ENCODE results near the gene ASAP3. TPM values are rescaled to one million over a fixed set of nuclear protein-coding genes. Genes with fewer than 3 reads are reported as not detected.
A peak's percentile ranks its signal among the peaks of the same experiment; 100 is the strongest.

ASAP3 gene
- total and polyA plus RNA-seq, 2 of the 4 experiments (the other 2 are of a cell fraction), result 18.6 to 18.8 TPM

DNA sequence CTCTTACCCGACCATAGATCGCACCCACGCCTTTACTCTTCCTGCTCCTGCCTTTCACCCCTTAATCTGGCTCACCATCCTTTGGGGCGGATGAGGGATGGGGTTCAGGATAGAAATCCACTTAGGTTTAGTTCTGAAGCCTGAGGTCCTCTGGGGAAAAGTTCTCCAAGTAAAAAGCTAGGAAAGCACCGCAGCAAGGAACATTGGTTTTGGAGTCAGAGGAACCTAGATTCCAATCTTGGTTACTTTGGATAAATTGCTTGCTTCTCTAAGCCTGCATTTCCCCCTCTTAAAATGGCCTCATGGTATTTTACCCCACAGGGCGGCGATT, 988 bp upstream of the ASAP3 start:
- Histone ChIP-seq H2BK120ac (ENCODE audit: low read depth, low read length) (peak overlapping the region; percentile 47; the same call in 1 of the 2 replicates), H3K4ac (ENCODE audit: low read depth, low read length) (peak overlapping the region; percentile 68), H3K14ac (replicated peaks; ENCODE audit: low read depth, low read length) (peak overlapping the region; percentile 64; the same call in 1 of the 2 replicates), H4K8ac (ENCODE audit: low read depth in 2 of 2, low read length in 2 of 2) (peak overlapping the region in 1 of 2 experiments; percentile 79; a peak in 3 of 4 replicates), H3K23ac (ENCODE audit: low read depth, low read length) (peak overlapping the region; percentile 51; the same call in 1 of the 2 replicates), H2AK5ac (ENCODE audit: low read depth, low read length) (0 out of 2 replicates have a peak overlapping the region, but pooled peaks have one; percentile 55), H3K4me3 (ENCODE audit: insufficient read depth, low read depth, low read length) (peak overlapping the region; percentile 84), H3K9me1 (ENCODE audit: insufficient read depth, low read length) (peaks cover 8% of the 10 kb centered on the region), H4K20me1 (ENCODE audit: insufficient read depth, low read length) (no peaks in the 10 kb centered on the region; the same call in 1 of the 2 replicates), H3K56ac (ENCODE audit: extremely low read depth, insufficient read depth, low read length) (no peak overlapping the region), H3K18ac (ENCODE audit: low read depth, low read length) (peak overlapping the region; percentile 7), H3K36me3 (ENCODE audit: control insufficient read depth, insufficient read depth, low read length) (no peaks in the 10 kb centered on the region), H3K79me1 (ENCODE audit: low read depth in 1 of 2, low read length in 2 of 2) (peaks cover 10 to 34% of the 10 kb centered on the region in 2 experiments; a peak in 3 of 4 replicates), H3K9ac (ENCODE audit: low read depth, low read length) (peak overlapping the region; percentile 24; the same call in 1 of the 2 replicates), H2BK5ac (ENCODE audit: low read depth, low read length, poor library complexity, severe bottlenecking) (no peak overlapping the region), H3K9me3 (ENCODE audit: control insufficient read depth, insufficient read depth, low read length) (no peaks in the 10 kb centered on the region), H3K4me2 (ENCODE audit: low read depth, low read length) (peak overlapping the region; percentile 73), H2AK9ac (replicated peaks; ENCODE audit: low read depth, low read length, poor library complexity) (peak overlapping the region; percentile 44), H3K27me3 (ENCODE audit: control insufficient read depth, insufficient read depth, low read length) (peaks cover 8% of the 10 kb centered on the region), H2AFZ (replicated peaks; ENCODE audit: low read length, poor library complexity) (peak overlapping the region; percentile 99), H4K5ac (ENCODE audit: low read depth, low read length) (peak overlapping the region; percentile 26), H2BK20ac (ENCODE audit: low read depth, low read length) (no peak overlapping the region), H3K4me1 (ENCODE audit: control insufficient read depth, insufficient read depth, low read length) (peaks cover 8% of the 10 kb centered on the region; the same call in 1 of the 2 replicates), H2BK15ac (ENCODE audit: low read depth, low read length) (no peak overlapping the region), H3K27ac (ENCODE audit: insufficient read depth, low read length) (peak overlapping the region; percentile 6; the same call in 1 of the 2 replicates), H4K91ac (ENCODE audit: insufficient read depth, low read depth, low read length) (peak overlapping the region; percentile 57; the same call in 1 of the 2 replicates)
- dilution Hi-C loops (cut with HindIII; ENCODE audit: low sequenced_read_pairs, unreplicated experiment), result no loop called here
- 100% methylated on average over 2 of the region's 7 CpGs; no CpG with 5 or more reads in 1 of the 2 experiments for WGBS, 2 experiments (ENCODE audit: extremely low coverage in 2 of 2, insufficient read length in 1 of 2)
- BruUV-seq (replicated peaks), result no TSS peak
- CTCF ChIA-PET, result interaction anchor here (1.8 kb wide), 1 partner anchor 12 kb away, joined by 9 read pairs; no protein-coding TSS in a partner anchor
- DNase-seq (no peak), ATAC-seq (ENCODE audit: low read depth) (no peak)
- POLR2A ChIA-PET (ENCODE audit: unreplicated experiment), result interaction anchor here (1.0 kb wide), 1 partner anchor 9 kb away, joined by 3 read pairs; no protein-coding TSS in a partner anchor
- intact Hi-C loops (cut with micrococcal nuclease), result no loop called here
- in situ Hi-C loops (cut with MboI; ENCODE audit: low sequenced_read_pairs), result no loop called here
- TF ChIP-seq MAFK (IDR thresholded peaks at IDR 0.05; ENCODE audit: low read depth, low read length), result no peak
- TF ChIP-seq CEBPB (IDR thresholded peaks at IDR 0.05; ENCODE audit: low read depth, low read length), result no peak
- no peak for TF ChIP-seq CHD1 (IDR thresholded peaks at IDR 0.05; ENCODE audit: low read depth, low read length)
- TF ChIP-seq, protein P1, sequence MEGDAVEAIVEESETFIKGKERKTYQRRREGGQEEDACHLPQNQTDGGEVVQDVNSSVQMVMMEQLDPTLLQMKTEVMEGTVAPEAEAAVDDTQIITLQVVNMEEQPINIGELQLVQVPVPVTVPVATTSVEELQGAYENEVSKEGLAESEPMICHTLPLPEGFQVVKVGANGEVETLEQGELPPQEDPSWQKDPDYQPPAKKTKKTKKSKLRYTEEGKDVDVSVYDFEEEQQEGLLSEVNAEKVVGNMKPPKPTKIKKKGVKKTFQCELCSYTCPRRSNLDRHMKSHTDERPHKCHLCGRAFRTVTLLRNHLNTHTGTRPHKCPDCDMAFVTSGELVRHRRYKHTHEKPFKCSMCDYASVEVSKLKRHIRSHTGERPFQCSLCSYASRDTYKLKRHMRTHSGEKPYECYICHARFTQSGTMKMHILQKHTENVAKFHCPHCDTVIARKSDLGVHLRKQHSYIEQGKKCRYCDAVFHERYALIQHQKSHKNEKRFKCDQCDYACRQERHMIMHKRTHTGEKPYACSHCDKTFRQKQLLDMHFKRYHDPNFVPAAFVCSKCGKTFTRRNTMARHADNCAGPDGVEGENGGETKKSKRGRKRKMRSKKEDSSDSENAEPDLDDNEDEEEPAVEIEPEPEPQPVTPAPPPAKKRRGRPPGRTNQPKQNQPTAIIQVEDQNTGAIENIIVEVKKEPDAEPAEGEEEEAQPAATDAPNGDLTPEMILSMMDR (conservative IDR thresholded peaks at IDR 0.05; ENCODE audit: low read depth, low read length), result no peak
- no peak for TF ChIP-seq MAZ (IDR thresholded peaks at IDR 0.05; ENCODE audit: borderline replicate concordance, low read depth, low read length)
- TF ChIP-seq RCOR1 (IDR thresholded peaks at IDR 0.05; ENCODE audit: insufficient replicate concordance, low read length), result no peak
- TF ChIP-seq MXI1 (IDR thresholded peaks at IDR 0.05; ENCODE audit: borderline replicate concordance, low read depth, low read length), result no peak
- TF ChIP-seq RFX5 (IDR thresholded peaks at IDR 0.05; ENCODE audit: low read depth, low read length), result no peak
- TF ChIP-seq, protein P2, sequence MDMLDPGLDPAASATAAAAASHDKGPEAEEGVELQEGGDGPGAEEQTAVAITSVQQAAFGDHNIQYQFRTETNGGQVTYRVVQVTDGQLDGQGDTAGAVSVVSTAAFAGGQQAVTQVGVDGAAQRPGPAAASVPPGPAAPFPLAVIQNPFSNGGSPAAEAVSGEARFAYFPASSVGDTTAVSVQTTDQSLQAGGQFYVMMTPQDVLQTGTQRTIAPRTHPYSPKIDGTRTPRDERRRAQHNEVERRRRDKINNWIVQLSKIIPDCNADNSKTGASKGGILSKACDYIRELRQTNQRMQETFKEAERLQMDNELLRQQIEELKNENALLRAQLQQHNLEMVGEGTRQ (IDR thresholded peaks at IDR 0.05; ENCODE audit: low read depth, low read length), result no peak
- TF ChIP-seq BHLHE40 (IDR thresholded peaks at IDR 0.05; ENCODE audit: low read depth, low read length), result no peak
- no peak for TF ChIP-seq POLR2A (IDR thresholded peaks at IDR 0.05; ENCODE audit: low read depth, low read length)
- TF ChIP-seq NFE2L2 (IDR thresholded peaks at IDR 0.05; ENCODE audit: low read depth, low read length), result no peak
- TF ChIP-seq, protein P3, sequence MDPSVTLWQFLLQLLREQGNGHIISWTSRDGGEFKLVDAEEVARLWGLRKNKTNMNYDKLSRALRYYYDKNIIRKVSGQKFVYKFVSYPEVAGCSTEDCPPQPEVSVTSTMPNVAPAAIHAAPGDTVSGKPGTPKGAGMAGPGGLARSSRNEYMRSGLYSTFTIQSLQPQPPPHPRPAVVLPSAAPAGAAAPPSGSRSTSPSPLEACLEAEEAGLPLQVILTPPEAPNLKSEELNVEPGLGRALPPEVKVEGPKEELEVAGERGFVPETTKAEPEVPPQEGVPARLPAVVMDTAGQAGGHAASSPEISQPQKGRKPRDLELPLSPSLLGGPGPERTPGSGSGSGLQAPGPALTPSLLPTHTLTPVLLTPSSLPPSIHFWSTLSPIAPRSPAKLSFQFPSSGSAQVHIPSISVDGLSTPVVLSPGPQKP (IDR thresholded peaks at IDR 0.05; ENCODE audit: borderline replicate concordance, low read depth, low read length), result no peak
- no peak for TF ChIP-seq FOS (IDR thresholded peaks at IDR 0.05; ENCODE audit: low read depth, low read length)
- TF ChIP-seq SMC3 (IDR thresholded peaks at IDR 0.05; ENCODE audit: low read depth, low read length), result no peak
- TF ChIP-seq RAD21 (IDR thresholded peaks at IDR 0.05; ENCODE audit: low read length), result no peak
